HG03575 (cell line): Measurements from ENCODE around the gene DOC2A.

ENCODE experiments used
- ATAC-seq: cut with Tn5 transposase; IDR thresholded peaks from one replicate; pipeline ENCODE4 v1.9.1; 2021; ENCODE audit not compliant: unreplicated experiment, insufficient number of reproducible peaks, low FRiP score; ENCODE audit errors: extremely low read depth

Gene DOC2A

DNA sequence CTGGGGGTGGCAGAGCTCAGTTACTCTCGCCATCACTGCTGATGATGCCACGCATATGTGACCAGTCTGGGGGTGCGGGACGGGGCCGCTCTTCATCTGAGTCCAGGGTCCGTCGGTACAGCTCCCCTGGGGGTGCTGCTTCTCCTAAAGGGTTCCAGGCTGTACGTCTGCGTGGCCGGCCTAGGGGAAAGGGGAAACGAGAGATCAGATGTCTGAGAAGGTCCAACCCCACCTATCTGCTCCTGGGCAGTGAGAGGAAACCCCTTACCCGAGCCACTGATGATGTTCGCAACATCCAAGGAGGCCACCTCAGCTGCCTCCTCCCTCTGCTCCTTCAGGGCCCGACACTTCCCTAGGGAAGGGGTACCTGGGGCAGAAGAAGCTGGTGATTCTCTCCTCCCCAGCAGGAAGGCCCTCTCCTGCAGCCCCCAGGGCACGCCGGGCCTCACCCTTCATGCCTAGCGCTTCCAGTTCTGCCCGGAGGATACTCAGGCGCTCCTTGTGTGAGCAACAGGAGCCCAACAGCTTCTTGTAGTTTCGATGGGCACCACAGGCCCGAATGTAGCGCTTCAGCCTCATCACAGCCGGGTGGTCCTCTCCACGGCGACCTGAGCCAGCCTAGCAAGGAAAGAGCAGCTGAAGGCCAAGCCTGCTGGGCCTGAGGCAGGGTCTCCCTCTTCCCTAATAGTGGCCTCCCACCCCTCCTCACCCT lies 17.5 kb downstream of the DOC2A start:
- ATAC-seq: no peak

DNA sequence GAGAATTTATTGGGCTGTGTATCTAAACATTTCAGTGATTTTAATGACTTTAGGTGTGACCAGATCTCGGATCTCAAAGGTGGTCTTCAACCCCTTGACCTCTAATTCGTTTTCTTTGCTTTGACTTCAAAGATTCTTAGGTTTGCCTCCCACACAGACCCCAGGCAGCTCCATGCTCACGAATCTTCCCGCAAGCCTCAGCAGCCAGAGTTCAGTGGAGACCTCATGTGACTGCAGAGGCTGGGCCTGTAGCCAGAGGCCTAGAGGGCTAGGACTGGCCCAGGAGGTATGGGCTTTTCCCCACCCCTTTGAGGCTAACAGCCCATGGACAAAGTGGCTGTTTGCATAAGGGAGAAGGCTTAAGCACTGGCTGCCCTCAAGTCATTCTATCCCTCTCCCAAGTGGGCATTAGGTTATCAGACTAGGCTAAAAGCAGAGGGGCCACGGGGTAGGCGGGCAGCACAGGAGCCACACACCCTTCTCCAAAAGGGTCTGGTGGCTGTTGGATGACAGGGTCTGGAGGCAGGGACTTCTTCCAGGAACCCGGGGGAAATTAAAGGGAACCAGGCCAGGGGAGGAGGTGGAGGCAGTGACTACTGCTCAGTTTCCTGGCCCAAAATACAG lies 18.4 kb downstream of the DOC2A start:
- no peak for ATAC-seq

DNA sequence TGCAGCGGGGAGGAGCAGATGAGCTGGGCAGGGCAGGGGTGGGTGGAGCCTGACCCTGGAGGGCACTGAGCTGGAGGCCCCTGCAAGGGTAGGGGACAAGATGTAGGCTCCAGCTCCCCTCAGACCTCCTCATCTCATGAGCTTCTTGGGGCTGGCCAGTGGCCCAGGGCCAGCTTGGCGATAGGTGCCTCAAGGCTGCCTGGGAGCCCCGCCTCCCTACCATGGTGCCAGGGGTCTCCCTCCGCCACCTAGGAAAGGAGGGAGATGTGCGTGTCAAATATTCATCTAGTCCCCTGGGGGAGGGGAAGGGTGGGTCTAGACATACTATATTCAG lies 19.3 kb downstream of the DOC2A start:
- no peak for ATAC-seq

DNA sequence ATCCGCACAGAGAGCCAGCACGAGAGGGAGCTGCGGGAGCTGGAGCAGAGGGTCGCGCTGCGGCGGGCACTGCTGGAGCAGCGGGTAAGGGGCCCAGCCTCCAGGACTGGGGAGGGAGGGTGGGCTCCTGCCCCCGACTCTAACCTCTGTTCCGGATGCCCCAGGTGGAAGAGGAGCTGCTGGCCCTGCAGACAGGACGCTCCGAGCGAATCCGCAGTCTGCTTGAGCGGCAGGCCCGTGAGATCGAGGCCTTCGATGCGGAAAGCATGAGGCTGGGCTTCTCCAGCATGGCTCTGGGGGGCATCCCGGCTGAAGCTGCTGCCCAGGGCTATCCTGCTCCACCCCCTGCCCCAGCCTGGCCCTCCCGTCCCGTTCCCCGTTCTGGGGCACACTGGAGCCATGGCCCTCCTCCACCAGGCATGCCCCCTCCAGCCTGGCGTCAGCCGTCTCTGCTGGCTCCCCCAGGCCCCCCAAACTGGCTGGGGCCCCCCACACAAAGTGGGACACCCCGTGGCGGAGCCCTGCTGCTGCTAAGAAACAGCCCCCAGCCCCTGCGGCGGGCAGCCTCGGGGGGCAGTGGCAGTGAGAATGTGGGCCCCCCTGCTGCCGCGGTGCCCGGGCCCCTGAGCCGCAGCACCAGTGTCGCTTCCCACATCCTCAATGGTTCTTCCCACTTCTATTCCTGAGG lies 19.8 kb downstream of the DOC2A start:
- ATAC-seq: no peak

DNA sequence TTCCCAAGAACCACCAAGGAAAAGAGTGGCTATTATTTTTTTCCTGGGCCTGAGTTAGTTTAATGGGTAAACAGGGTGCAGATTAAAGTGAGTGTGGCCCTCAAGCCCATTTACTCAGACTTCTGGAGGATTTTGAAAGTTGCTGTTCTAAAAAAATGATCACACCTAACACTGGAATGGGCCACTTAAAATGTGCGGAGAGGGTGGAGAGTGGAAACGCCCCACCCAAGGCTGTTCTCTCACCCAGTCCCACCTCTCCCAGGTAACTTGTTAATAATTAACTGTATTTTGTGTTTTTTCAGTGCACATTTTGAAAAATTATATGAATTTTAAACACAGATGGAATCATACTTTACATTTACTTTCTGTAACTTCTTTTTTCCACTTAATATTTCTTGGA lies 20.8 kb downstream of the DOC2A start:
- ATAC-seq: no peak

DNA sequence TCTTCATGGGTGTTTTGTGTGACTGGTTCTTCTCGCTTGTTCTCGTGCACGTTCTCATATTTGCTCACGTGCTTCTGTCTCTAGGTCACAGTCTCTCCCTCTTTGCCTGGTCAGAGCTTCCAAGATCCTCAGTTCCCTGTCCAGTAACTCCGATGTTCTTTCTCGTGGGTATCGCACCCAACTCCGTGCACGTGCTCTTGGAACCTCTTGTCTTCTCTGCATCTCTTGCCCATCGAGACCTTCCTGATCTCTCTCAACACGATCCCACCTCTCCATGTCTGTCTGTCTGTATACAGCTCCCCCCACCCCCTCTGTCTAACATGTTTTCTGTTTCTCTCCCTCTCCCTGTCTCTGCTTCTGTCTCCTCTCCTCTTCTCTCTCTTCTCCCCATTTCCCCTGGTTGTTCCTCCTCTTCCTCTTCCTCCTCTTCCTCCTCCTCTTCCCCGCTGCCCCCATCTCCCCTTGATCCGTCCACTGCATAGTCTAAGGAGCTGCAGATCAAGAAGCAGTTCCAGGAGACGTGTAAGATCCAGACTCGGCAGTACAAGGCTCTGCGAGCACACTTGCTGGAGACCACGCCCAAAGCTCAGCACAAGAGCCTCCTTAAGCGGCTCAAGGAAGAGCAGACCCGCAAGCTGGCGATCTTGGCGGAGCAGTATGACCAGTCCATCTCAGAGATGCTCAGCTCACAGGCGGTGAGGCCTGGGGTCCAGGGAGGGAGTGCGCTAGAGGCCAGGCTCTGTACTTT lies 21.5 kb downstream of the DOC2A start:
- no peak for ATAC-seq

DNA sequence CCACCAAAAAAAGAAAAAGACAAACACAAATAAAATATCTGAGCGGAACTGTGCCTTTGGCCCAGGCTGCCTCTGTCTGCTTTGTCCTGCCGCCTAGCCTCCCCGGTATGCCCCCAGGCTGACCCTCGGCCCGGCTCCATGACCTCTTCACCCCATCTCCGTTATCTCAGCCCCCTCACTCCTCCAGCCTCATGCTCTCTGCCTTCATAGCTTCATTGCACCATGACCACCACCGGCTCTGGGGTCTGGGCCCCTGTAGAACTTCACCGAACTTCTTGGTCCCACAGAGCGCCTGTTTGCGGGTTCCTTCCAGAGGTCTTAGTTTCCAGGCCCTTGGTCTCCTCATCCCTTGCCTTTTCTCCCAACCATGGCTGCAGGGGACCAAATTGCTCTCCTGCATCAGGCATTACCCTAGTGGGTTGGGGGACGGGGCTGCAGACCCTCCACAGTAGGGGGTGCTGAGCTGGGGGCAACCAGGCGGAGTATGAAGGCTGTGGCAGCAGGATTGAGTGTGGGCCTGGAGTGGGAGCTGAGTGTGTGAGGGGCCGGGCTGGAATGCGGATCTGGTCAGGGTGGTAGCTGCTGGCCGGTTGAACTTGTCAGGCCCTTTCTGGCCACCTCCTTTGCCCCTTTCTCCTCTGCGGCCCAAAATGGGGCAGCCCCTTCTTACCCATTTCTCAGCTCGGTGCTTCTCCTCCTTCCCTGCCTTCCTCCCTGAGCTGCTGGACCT lies 22.3 kb downstream of the DOC2A start:
- no peak for ATAC-seq

DNA sequence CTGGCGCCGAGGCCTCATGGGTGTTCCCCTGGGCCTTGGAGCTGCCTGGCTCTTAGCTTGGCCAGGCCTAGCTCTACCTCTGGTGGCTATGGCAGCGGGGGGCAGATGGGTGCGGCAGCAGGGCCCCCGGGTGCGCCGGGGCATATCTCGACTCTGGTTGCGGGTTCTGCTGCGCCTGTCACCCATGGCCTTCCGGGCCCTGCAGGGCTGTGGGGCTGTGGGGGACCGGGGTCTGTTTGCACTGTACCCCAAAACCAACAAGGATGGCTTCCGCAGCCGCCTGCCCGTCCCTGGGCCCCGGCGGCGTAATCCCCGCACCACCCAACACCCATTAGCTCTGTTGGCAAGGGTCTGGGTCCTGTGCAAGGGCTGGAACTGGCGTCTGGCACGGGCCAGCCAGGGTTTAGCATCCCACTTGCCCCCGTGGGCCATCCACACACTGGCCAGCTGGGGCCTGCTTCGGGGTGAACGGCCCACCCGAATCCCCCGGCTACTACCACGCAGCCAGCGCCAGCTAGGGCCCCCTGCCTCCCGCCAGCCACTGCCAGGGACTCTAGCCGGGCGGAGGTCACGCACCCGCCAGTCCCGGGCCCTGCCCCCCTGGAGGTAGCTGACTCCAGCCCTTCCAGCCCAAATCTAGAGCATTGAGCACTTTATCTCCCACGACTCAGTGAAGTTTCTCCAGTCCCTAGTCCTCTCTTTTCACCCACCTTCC lies 23.3 kb downstream of the DOC2A start:
- ATAC-seq: no peak

DNA sequence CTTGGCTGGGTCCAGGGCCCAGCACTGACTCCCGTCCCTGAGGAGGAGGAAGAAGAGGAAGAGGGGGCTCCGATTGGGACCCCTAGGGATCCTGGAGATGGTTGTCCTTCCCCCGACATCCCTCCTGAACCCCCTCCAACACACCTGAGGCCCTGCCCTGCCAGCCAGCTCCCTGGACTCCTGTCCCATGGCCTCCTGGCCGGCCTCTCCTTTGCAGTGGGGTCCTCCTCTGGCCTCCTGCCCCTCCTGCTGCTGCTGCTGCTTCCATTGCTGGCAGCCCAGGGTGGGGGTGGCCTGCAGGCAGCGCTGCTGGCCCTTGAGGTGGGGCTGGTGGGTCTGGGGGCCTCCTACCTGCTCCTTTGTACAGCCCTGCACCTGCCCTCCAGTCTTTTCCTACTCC lies 23.9 kb downstream of the DOC2A start:
- ATAC-seq: no peak

DNA sequence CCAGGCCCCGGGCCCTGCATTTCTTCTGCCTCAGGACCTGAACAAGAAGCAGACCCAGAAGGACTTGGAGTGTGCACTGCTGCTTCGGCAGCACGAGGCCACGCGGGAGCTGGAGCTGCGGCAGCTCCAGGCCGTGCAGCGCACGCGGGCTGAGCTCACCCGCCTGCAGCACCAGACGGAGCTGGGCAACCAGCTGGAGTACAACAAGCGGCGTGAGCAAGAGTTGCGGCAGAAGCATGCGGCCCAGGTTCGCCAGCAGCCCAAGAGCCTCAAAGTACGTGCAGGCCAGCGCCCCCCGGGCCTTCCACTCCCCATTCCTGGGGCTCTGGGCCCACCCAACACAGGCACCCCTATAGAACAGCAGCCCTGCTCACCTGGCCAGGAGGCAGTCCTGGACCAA lies 24.6 kb downstream of the DOC2A start:
- no peak for ATAC-seq

DNA sequence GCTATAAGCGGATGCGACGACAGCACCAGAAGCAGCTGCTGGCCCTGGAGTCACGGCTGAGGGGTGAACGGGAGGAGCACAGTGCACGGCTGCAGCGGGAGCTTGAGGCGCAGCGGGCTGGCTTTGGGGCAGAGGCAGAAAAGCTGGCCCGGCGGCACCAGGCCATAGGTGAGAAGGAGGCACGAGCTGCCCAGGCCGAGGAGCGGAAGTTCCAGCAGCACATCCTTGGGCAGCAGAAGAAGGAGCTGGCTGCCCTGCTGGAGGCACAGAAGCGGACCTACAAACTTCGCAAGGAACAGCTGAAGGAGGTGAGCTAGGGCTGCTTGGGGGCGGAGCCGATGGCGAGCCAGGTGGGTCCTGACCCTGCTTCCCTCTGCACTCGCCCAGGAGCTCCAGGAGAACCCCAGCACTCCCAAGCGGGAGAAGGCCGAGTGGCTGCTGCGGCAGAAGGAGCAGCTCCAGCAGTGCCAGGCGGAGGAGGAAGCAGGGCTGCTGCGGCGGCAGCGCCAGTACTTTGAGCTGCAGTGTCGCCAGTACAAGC lies 25.5 kb downstream of the DOC2A start:
- no peak for ATAC-seq

DNA sequence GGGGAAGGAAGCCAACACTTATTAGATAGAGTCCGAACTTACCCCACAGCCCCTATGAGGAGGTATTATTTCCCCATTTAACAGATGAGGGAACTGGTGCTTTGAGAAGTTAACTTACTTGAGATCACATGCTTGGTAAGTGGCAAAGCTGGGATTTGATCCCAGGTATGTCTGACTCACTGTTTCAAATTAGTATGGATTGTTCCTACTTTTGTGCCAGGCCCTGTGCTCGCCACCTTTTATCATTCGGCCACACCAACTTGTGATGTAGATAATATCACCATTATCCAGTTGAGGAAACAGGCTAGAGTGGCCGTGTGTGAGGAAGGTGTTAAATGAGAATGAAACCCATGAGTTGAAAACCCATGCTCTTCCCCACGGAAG lies 26.1 kb downstream of the DOC2A start:
- no peak for ATAC-seq

DNA sequence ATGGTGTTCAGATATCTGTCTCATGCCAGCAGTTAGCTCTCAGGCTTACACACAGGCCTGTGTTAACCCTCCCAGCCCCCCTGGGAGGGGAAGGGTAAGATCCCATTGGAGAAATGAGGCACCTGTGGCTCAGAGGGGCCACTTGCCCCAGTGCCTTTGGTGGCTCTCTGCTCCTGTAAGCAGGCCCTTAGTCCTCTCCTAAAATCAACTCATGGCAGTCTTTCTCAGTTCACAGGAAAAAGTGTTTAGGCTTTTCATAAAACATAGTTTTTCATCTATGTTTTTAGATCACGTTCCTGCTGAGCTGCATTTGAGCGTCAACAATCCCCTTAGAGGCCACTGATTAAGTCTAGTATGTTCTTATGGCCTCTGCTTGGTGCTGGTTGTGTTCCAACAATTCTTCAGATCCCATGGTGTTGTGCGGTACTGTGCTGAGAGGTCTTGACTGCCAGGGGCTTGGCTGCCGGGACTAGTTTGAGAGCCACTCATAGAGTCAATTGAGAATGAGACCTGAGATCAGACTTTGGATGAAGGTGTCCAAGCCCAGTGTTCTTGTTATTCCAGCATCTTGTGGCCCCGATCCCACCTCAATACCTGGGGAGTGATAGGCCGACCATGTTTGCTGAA lies 26.6 kb downstream of the DOC2A start:
- ATAC-seq: no peak

DNA sequence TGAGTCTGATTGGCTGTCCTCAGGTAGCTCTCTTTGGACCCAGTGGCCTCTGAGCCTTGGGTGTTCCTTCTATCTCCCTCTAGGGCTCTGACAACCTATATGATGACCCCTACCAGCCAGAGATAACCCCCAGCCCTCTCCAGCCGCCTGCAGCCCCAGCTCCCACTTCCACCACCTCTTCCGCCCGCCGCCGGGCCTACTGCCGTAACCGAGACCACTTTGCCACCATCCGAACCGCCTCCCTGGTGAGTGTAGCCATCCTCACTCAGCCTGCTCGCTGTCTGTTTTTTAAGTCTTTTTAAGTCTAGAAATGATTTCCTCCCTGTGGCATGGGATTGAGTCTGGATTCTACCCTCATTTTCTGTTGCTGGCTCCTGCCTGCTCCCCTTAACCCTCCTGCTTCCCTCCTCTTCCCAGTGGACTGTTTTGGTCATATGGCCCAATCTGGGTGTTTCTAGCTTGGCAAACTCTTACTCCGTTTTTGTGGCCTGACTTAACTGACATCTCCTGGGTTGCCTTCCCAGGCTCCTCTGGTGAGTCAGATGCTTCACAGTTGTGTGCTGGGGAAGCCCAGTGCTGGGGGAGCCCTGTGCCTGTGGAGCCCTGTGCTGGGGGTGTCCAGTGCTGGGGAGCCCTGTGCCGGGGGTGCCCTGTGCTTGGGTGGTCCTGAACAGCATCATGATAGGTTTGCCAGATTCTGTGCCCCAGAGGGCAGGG lies 27.2 kb downstream of the DOC2A start:
- ATAC-seq: no peak

DNA sequence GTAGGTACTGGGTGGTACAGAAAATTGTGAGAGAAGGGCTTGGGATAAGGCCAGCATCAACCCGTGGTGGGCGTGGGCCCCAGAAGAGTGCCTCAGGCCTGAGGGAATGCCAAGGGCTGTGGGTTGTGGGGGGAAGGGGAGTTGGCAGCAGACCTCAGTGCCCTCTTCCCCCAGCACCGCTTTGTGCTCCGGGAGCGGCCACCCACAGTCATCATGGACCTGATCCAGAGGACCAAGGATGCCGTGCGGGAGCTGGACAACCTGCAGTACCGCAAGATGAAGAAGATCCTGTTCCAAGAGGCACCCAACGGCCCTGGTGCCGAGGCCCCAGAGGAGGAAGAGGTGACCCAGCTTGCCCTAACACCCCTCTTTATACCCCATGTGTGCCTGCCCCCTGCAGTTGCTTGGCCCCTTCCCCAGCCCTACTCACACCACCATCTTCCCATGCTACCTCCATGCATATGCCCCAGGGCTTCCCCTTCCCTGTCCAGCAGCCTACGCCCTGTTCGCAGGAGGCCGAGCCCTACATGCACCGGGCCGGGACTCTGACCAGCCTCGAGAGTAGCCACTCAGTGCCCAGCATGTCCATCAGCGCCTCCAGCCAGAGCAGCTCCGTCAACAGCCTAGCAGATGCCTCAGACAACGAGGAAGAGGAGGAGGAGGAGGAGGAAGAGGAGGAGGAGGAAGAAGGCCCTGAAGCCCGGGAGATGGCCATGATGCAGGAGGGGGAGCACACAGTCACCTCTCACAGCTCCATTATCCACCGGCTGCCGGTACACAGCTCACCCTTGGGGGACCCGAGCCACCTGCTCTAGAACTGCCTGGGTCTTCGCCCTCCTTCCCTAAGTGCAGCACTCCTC lies 28.0 kb downstream of the DOC2A start:
- no peak for ATAC-seq

DNA sequence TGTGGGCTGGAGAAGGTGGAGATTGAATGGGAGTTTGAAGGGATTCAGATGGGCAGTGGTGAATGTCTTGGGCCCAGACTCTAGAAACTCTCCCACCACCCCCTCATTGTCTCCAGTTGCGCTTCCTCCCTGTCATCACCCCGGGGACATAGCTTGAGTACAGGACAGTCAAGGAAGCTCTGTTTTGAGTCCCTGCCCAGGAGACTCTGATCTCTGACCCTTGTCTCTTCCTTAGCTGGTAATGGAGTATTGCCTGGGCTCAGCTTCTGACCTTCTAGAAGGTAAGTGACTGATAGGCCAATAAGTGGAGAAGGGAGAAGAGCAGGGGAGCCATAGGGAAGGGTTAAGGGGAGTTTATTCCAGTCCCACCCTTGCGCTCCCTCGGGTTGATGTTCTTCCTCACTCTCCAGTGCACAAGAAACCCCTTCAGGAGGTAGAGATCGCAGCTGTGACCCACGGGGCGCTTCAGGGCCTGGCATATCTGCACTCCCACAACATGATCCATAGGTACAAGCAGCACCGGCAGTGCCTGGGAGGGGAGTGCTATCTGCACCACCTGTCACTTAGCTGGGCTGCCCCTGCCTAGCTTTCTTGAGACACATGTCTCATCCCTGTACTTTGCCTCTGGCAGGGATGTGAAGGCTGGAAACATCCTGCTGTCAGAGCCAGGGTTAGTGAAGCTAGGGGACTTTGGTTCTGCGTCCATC lies 32.1 kb downstream of the DOC2A start:
- no peak for ATAC-seq
